Measurements from ENCODE around the gene C5orf63.

The C5orf63 gene

GRCh38 chr5:127096328-127096993 is 23.2 kb upstream of the C5orf63 start:
- Histone ChIP-seq H2BK15ac (ENCODE audit: low read depth, poor library complexity, severe bottlenecking) (no peak overlapping the region), H2BK5ac (ENCODE audit: low read depth, low read length, poor library complexity, severe bottlenecking) (no peak overlapping the region), H2AFZ (ENCODE audit: low read depth, low read length) (no peak overlapping the region), H3K4me3 (ENCODE audit: insufficient read depth in 1 of 2, low read depth in 1 of 2, low read length in 2 of 2) (no peak overlapping the region), H4K8ac (ENCODE audit: low read length) (no peak overlapping the region), H3K79me1 (replicated peaks; ENCODE audit: low read length, poor library complexity, severe bottlenecking) (no peaks in the 10 kb centered on the region), H3K14ac (ENCODE audit: low read length in 2 of 2) (no peak overlapping the region), H3K18ac (ENCODE audit: low read depth in 1 of 2, low read length in 2 of 2) (no peak overlapping the region), H3K23ac (ENCODE audit: low read length in 2 of 2) (no peak overlapping the region), H2AK5ac (ENCODE audit: low read length, severe bottlenecking) (no peak overlapping the region), H3K4me2 (ENCODE audit: low read length, poor library complexity, severe bottlenecking) (no peak overlapping the region), H4K91ac (ENCODE audit: low read length) (no peak overlapping the region), H3K4ac (ENCODE audit: low read depth in 1 of 2, low read length in 2 of 2) (no peak overlapping the region), H3K9ac (ENCODE audit: low read length) (no peak overlapping the region), H3K9me3 (ENCODE audit: control insufficient read depth, low read length) (no peaks in the 10 kb centered on the region), H3K36me3 (ENCODE audit: control insufficient read depth in 1 of 2, insufficient read depth in 2 of 2, low read depth in 1 of 2, low read length in 2 of 2) (no peaks in the 10 kb centered on the region), H2BK120ac (ENCODE audit: low read depth, low read length) (no peak overlapping the region), H3K27me3 (ENCODE audit: control insufficient read depth in 1 of 2, insufficient read depth in 1 of 2, low read length in 2 of 2) (peaks cover 5 to 19% of the 10 kb centered on the region in 2 experiments), H2BK12ac (ENCODE audit: low read length in 2 of 2) (no peak overlapping the region), H3K4me1 (ENCODE audit: control insufficient read depth, insufficient read depth, low read depth, low read length) (no peaks in the 10 kb centered on the region), H3K27ac (ENCODE audit: low read length, poor library complexity, severe bottlenecking) (no peak overlapping the region)
- WGBS, result 96% methylated on average over 9 of the region's 9 CpGs
- DNase-seq, result no peak

- H3K14ac ChIP-seq (ENCODE audit: low read length in 2 of 2), result no peak overlapping the region
- no peak overlapping the region for H2AK5ac ChIP-seq (ENCODE audit: low read length, severe bottlenecking)
- no peak for DNase-seq
- H3K9me3 ChIP-seq (ENCODE audit: control insufficient read depth, low read length), result no peaks in the 10 kb centered on the region
- no peak overlapping the region for H3K9ac ChIP-seq (ENCODE audit: low read length)
- no peak overlapping the region for H3K23ac ChIP-seq (ENCODE audit: low read length in 2 of 2)
- peaks cover 5 to 19% of the 10 kb centered on the region in 2 experiments for H3K27me3 ChIP-seq (ENCODE audit: control insufficient read depth in 1 of 2, insufficient read depth in 1 of 2, low read length in 2 of 2)
- no peak overlapping the region for H2BK120ac ChIP-seq (ENCODE audit: low read depth, low read length)
- H4K8ac ChIP-seq (ENCODE audit: low read length), result no peak overlapping the region
- H2BK12ac ChIP-seq (ENCODE audit: low read length in 2 of 2), result no peak overlapping the region
- H3K36me3 ChIP-seq (ENCODE audit: control insufficient read depth in 1 of 2, insufficient read depth in 2 of 2, low read depth in 1 of 2, low read length in 2 of 2), result no peaks in the 10 kb centered on the region
- H3K4me3 ChIP-seq (ENCODE audit: insufficient read depth in 1 of 2, low read depth in 1 of 2, low read length in 2 of 2), result no peak overlapping the region
- 88% methylated on average over 1 of the region's 2 CpGs for WGBS
- H3K4ac ChIP-seq (ENCODE audit: low read depth in 1 of 2, low read length in 2 of 2), result no peak overlapping the region
- no peak overlapping the region for H2BK15ac ChIP-seq (ENCODE audit: low read depth, poor library complexity, severe bottlenecking)
- H3K79me1 ChIP-seq (replicated peaks; ENCODE audit: low read length, poor library complexity, severe bottlenecking), result no peaks in the 10 kb centered on the region
- H3K4me2 ChIP-seq (ENCODE audit: low read length, poor library complexity, severe bottlenecking), result no peak overlapping the region
- H2BK5ac ChIP-seq (ENCODE audit: low read depth, low read length, poor library complexity, severe bottlenecking), result no peak overlapping the region
- H4K91ac ChIP-seq (ENCODE audit: low read length), result no peak overlapping the region
- no peak overlapping the region for H3K27ac ChIP-seq (ENCODE audit: low read length, poor library complexity, severe bottlenecking)
- H3K4me1 ChIP-seq (ENCODE audit: control insufficient read depth, insufficient read depth, low read depth, low read length), result no peaks in the 10 kb centered on the region
- H2AFZ ChIP-seq (ENCODE audit: low read depth, low read length), result no peak overlapping the region
- H3K18ac ChIP-seq (ENCODE audit: low read depth in 1 of 2, low read length in 2 of 2), result no peak overlapping the region
Measured at GRCh38 chr5:127094161-127094814, 21.0 kb upstream of the C5orf63 start.

DNA sequence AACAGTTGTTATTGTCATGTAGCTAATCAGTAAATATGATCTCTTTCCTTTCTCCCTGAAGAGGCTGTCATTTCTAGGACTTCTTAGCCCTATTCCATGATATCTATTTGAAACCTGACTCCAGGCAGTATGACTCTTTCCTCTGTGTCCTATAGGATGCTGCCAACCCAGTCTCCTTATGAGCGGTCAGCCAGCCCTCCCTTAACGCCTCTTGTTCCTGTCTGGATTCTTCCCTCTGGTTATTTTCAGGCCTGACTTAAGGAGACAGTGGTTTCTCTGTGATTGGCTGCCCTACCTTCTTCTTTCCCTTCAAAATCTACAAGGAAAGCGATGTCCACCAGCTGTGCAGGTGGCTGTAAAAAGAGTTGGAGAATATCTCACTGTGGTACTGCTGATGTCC is 19.4 kb upstream of the C5orf63 start:
- no peak overlapping the region for H2BK120ac ChIP-seq (ENCODE audit: low read depth, low read length)
- no peaks in the 10 kb centered on the region for H3K79me1 ChIP-seq (replicated peaks; ENCODE audit: low read length, poor library complexity, severe bottlenecking)
- no peak overlapping the region for H3K9ac ChIP-seq (ENCODE audit: low read length)
- no peak overlapping the region for H3K27ac ChIP-seq (ENCODE audit: low read length, poor library complexity, severe bottlenecking)
- H3K18ac ChIP-seq (ENCODE audit: low read depth in 1 of 2, low read length in 2 of 2), result no peak overlapping the region
- no peak overlapping the region for H3K4ac ChIP-seq (ENCODE audit: low read depth in 1 of 2, low read length in 2 of 2)
- H2AFZ ChIP-seq (ENCODE audit: low read depth, low read length), result no peak overlapping the region
- no peak overlapping the region for H4K91ac ChIP-seq (ENCODE audit: low read length)
- H3K4me1 ChIP-seq (ENCODE audit: control insufficient read depth, insufficient read depth, low read depth, low read length), result no peaks in the 10 kb centered on the region
- DNase-seq, result peak; percentile 81
- H3K4me3 ChIP-seq (ENCODE audit: insufficient read depth in 1 of 2, low read depth in 1 of 2, low read length in 2 of 2), result no peak overlapping the region
- H2BK15ac ChIP-seq (ENCODE audit: low read depth, poor library complexity, severe bottlenecking), result no peak overlapping the region
- 46% methylated on average over 2 of the region's 3 CpGs for WGBS
- H3K9me3 ChIP-seq (ENCODE audit: control insufficient read depth, low read length), result no peaks in the 10 kb centered on the region
- no peak overlapping the region for H3K23ac ChIP-seq (ENCODE audit: low read length in 2 of 2)
- no peak overlapping the region for H3K14ac ChIP-seq (ENCODE audit: low read length in 2 of 2)
- H3K27me3 ChIP-seq (ENCODE audit: control insufficient read depth in 1 of 2, insufficient read depth in 1 of 2, low read length in 2 of 2), result peaks cover 5 to 14% of the 10 kb centered on the region in 2 experiments
- no peak overlapping the region for H2AK5ac ChIP-seq (ENCODE audit: low read length, severe bottlenecking)
- no peaks in the 10 kb centered on the region for H3K36me3 ChIP-seq (ENCODE audit: control insufficient read depth in 1 of 2, insufficient read depth in 2 of 2, low read depth in 1 of 2, low read length in 2 of 2)
- H4K8ac ChIP-seq (ENCODE audit: low read length), result no peak overlapping the region
- H3K4me2 ChIP-seq (ENCODE audit: low read length, poor library complexity, severe bottlenecking), result no peak overlapping the region
- H2BK12ac ChIP-seq (ENCODE audit: low read length in 2 of 2), result no peak overlapping the region
- no peak overlapping the region for H2BK5ac ChIP-seq (ENCODE audit: low read depth, low read length, poor library complexity, severe bottlenecking)

DNA sequence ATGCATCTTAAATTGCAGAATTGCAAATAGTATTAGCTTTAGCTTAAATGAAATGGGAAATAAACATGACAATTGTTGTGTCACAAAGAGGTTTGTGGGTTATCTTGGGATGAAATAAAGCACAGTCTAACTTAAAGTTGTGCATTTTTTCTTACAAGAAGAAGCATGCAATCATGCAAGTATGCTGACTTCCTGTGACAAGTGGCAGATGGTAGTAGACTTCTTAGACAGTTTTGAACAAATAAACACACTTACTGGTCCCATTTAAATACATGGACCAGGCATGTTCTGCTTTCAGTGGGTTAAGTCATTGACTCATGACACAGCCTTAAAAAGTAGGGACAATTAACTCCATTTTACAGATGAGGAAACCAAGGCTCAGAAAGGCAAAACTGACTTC is 15.9 kb upstream of the C5orf63 start:
- Histone ChIP-seq H3K9ac (ENCODE audit: low read length) (no peak overlapping the region), H3K27ac (ENCODE audit: low read length, poor library complexity, severe bottlenecking) (no peak overlapping the region)

More for the DNA sequence above, 15.9 kb upstream of the C5orf63 start:
- H4K91ac ChIP-seq (ENCODE audit: low read length), result no peak overlapping the region
- H3K4ac ChIP-seq (ENCODE audit: low read depth in 1 of 2, low read length in 2 of 2), result no peak overlapping the region
- H3K4me3 ChIP-seq (ENCODE audit: insufficient read depth in 1 of 2, low read depth in 1 of 2, low read length in 2 of 2), result no peak overlapping the region
- H2BK5ac ChIP-seq (ENCODE audit: low read depth, low read length, poor library complexity, severe bottlenecking), result no peak overlapping the region
- H3K14ac ChIP-seq (ENCODE audit: low read length in 2 of 2), result no peak overlapping the region
- H2AK5ac ChIP-seq (ENCODE audit: low read length, severe bottlenecking), result no peak overlapping the region
- no peaks in the 10 kb centered on the region for H3K9me3 ChIP-seq (ENCODE audit: control insufficient read depth, low read length)
- no peaks in the 10 kb centered on the region for H3K27me3 ChIP-seq (ENCODE audit: control insufficient read depth in 1 of 2, insufficient read depth in 1 of 2, low read length in 2 of 2)
- no peaks in the 10 kb centered on the region for H3K79me1 ChIP-seq (replicated peaks; ENCODE audit: low read length, poor library complexity, severe bottlenecking)
- H3K18ac ChIP-seq (ENCODE audit: low read depth in 1 of 2, low read length in 2 of 2), result no peak overlapping the region
- H2BK15ac ChIP-seq (ENCODE audit: low read depth, poor library complexity, severe bottlenecking), result no peak overlapping the region
- no peaks in the 10 kb centered on the region for H3K4me1 ChIP-seq (ENCODE audit: control insufficient read depth, insufficient read depth, low read depth, low read length)
- no peak overlapping the region for H3K4me2 ChIP-seq (ENCODE audit: low read length, poor library complexity, severe bottlenecking)
- H2BK12ac ChIP-seq (ENCODE audit: low read length in 2 of 2), result no peak overlapping the region
- no peak overlapping the region for H3K23ac ChIP-seq (ENCODE audit: low read length in 2 of 2)
- peak; percentile 63 for DNase-seq
- H2BK120ac ChIP-seq (ENCODE audit: low read depth, low read length), result no peak overlapping the region
- H3K36me3 ChIP-seq (ENCODE audit: control insufficient read depth in 1 of 2, insufficient read depth in 2 of 2, low read depth in 1 of 2, low read length in 2 of 2), result no peaks in the 10 kb centered on the region
- H2AFZ ChIP-seq (ENCODE audit: low read depth, low read length), result no peak overlapping the region
- no peak overlapping the region for H4K8ac ChIP-seq (ENCODE audit: low read length)
